GM13976 (cell line): Measurements from ENCODE around the gene CCDC40.

Experiments
- DNase-seq: peaks from one replicate; pipeline ENCODE4 v3.0.0; 2012; ENCODE audit warnings: low spot score
- CTCF ChIP-seq: IDR thresholded peaks from 2 replicates; pipeline ENCODE4 v1.5.1; 2012; ENCODE audit warnings: borderline replicate concordance, mild to moderate bottlenecking; ENCODE audit not compliant: insufficient read depth; ENCODE audit errors: extremely low read depth, missing control alignments, control extremely low read depth
- in situ Hi-C: fragments of 300-500 bp; cut with MboI; formaldehyde crosslinking; loops from one replicate; pipeline ENCODE4 v1.12.0; 2022; ENCODE audit warnings: low sequenced_read_pairs, mixed read lengths, inconsistent platforms; ENCODE audit not compliant: unreplicated experiment

The CCDC40 gene

GRCh38 chr17:80011989-80012555 lies 24.4 kb upstream of the CCDC40 start:
- in situ Hi-C loops: no loop called here
- TF ChIP-seq CTCF: no peak
- no peak for DNase-seq

- no peak for DNase-seq
- in situ Hi-C loops: no loop called here
- TF ChIP-seq CTCF: no peak
These were observed 23.4 kb upstream of the CCDC40 start for GRCh38 chr17:80012765-80013741.

GRCh38 chr17:80017226-80018010 lies 19.0 kb upstream of the CCDC40 start:
- TF ChIP-seq CTCF: no peak
- in situ Hi-C loops: no loop called here
- no peak for DNase-seq

GRCh38 chr17:80018917-80019651 lies 17.4 kb upstream of the CCDC40 start:
- in situ Hi-C loops: no loop called here
- TF ChIP-seq CTCF: no peak
- DNase-seq: no peak

GRCh38 chr17:80021600-80021999 lies 14.8 kb upstream of the CCDC40 start:
- DNase-seq: no peak
- in situ Hi-C loops: no loop called here
- TF ChIP-seq CTCF: no peak

GRCh38 chr17:80023481-80024205 lies 12.8 kb upstream of the CCDC40 start:
- DNase-seq: no peak
- no peak for TF ChIP-seq CTCF
- in situ Hi-C loops: no loop called here
